ENCODE measurements around the gene MAMLD1.

The MAMLD1 gene, protein sequence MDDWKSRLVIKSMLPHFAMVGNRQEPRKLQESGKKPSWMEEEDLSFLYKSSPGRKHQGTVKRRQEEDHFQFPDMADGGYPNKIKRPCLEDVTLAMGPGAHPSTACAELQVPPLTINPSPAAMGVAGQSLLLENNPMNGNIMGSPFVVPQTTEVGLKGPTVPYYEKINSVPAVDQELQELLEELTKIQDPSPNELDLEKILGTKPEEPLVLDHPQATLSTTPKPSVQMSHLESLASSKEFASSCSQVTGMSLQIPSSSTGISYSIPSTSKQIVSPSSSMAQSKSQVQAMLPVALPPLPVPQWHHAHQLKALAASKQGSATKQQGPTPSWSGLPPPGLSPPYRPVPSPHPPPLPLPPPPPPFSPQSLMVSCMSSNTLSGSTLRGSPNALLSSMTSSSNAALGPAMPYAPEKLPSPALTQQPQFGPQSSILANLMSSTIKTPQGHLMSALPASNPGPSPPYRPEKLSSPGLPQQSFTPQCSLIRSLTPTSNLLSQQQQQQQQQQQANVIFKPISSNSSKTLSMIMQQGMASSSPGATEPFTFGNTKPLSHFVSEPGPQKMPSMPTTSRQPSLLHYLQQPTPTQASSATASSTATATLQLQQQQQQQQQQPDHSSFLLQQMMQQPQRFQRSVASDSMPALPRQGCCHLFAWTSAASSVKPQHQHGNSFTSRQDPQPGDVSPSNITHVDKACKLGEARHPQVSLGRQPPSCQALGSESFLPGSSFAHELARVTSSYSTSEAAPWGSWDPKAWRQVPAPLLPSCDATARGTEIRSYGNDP

GRCh38 chrX:150362599-150363481 lies at the start of gene MAMLD1:
Gene MAMLD1, plus strand, starts transcription at chrX:150363317. Its CDS starts 82,200 bp downstream, at chrX:150445517.
- H3K4me2 ChIP-seq (ENCODE audit: low read depth, low read length, poor library complexity, severe bottlenecking), result peak within 1 kb of the TSS; percentile 24

DNA sequence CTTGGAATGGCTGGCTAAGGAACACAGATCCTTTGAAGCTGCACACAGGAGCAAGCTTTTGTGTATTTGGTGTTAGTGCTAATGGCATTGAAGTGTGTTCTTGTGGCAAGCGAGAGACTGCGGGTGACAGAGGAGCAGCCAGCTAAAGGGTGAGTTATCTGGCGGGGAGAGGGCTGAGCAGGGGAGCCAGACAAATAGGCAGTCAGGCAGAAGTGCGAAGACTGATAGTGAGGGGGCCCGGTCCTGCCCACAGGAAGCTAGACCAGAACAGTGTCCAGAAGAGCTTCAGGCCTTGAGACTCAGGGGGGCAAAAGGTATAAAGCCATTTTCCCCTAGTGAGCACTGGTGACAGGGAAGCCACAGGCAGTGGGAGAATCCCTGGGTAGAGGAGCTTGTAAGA lies 49.6 kb upstream of the MAMLD1 start:
- Histone ChIP-seq H3K27me3 (ENCODE audit: low read length) (no peaks in the 10 kb centered on the region), H3K79me2 (ENCODE audit: insufficient read depth, low read length) (no peaks in the 10 kb centered on the region), H3K27ac (ENCODE audit: low read depth, low read length) (no peak overlapping the region), H4K20me1 (ENCODE audit: low read depth, low read length) (no peaks in the 10 kb centered on the region), H3K4me3 (ENCODE audit: insufficient read depth, low read length, poor library complexity, severe bottlenecking) (no peak overlapping the region), H3F3A (ENCODE audit: insufficient read depth) (no peaks in the 10 kb centered on the region), H3K9me3 (ENCODE audit: insufficient read depth, low read length) (no peaks in the 10 kb centered on the region), H3K9me2 (replicated peaks; ENCODE audit: insufficient read depth, low read length) (no peaks in the 10 kb centered on the region), H3K4me2 (ENCODE audit: low read depth, low read length, poor library complexity, severe bottlenecking) (no peak overlapping the region), H2AFZ (ENCODE audit: low read depth, low read length, severe bottlenecking) (no peak overlapping the region), H3K36me3 (ENCODE audit: low read length) (no peaks in the 10 kb centered on the region), H3K9ac (ENCODE audit: low read length) (no peak overlapping the region)
- TF ChIP-seq EZH2phosphoT487 (conservative IDR thresholded peaks at IDR 0.05; ENCODE audit: low read length), result no peak
- TF ChIP-seq CTCF (IDR thresholded peaks at IDR 0.05; ENCODE audit: insufficient read depth, low read length, poor library complexity, severe bottlenecking), result no peak

More at GRCh38 chrX:150362599-150363481, at the start of gene MAMLD1:
- Histone ChIP-seq H3K9me2 (replicated peaks; ENCODE audit: insufficient read depth, low read length) (no peaks in the 10 kb centered on the region), H4K20me1 (ENCODE audit: low read depth, low read length) (no peaks in the 10 kb centered on the region), H3F3A (ENCODE audit: insufficient read depth) (no peaks in the 10 kb centered on the region), H3K9ac (ENCODE audit: low read length) (no peak within 1 kb of the TSS), H3K4me3 (ENCODE audit: insufficient read depth, low read length, poor library complexity, severe bottlenecking) (no peak within 1 kb of the TSS), H2AFZ (ENCODE audit: low read depth, low read length, severe bottlenecking) (no peak within 1 kb of the TSS), H3K27ac (ENCODE audit: low read depth, low read length) (no peak within 1 kb of the TSS), H3K27me3 (ENCODE audit: low read length) (no peaks in the 10 kb centered on the region), H3K79me2 (ENCODE audit: insufficient read depth, low read length) (no peaks in the 10 kb centered on the region), H3K36me3 (ENCODE audit: low read length) (no peaks in the 10 kb centered on the region), H3K9me3 (ENCODE audit: insufficient read depth, low read length) (no peaks in the 10 kb centered on the region)
- no peak for TF ChIP-seq CTCF (IDR thresholded peaks at IDR 0.05; ENCODE audit: insufficient read depth, low read length, poor library complexity, severe bottlenecking)
- TF ChIP-seq EZH2phosphoT487 (conservative IDR thresholded peaks at IDR 0.05; ENCODE audit: low read length), result no peak

DNA sequence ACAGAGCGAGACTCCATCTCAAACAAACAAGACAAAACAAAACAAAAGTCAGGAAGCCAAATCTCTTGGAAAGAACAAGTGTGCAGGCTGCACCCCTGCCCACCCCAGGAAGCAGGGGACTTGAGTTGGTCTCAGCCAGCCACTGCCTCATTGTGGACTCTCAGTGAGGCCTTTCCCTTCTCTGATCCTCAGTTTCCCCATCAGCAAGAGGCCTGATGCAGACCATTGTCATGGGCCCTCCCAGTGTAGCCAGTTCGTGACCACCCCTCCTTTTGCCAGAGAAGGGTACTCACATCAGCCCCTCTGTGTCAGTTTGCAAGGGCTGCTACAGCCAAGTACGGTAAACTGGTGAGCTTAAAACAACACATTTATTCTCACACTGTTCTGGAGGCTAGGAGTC lies 48.9 kb upstream of the MAMLD1 start:
- H3K36me3 ChIP-seq (ENCODE audit: low read length), result no peaks in the 10 kb centered on the region
- no peaks in the 10 kb centered on the region for H4K20me1 ChIP-seq (ENCODE audit: low read depth, low read length)
- TF ChIP-seq CTCF (IDR thresholded peaks at IDR 0.05; ENCODE audit: insufficient read depth, low read length, poor library complexity, severe bottlenecking), result no peak
- no peak for TF ChIP-seq EZH2phosphoT487 (conservative IDR thresholded peaks at IDR 0.05; ENCODE audit: low read length)
- no peaks in the 10 kb centered on the region for H3K9me2 ChIP-seq (replicated peaks; ENCODE audit: insufficient read depth, low read length)
- H2AFZ ChIP-seq (ENCODE audit: low read depth, low read length, severe bottlenecking), result no peak overlapping the region
- H3K27me3 ChIP-seq (ENCODE audit: low read length), result no peaks in the 10 kb centered on the region
- H3K27ac ChIP-seq (ENCODE audit: low read depth, low read length), result no peak overlapping the region
- no peaks in the 10 kb centered on the region for H3K79me2 ChIP-seq (ENCODE audit: insufficient read depth, low read length)
- no peak overlapping the region for H3K9ac ChIP-seq (ENCODE audit: low read length)
- H3K4me3 ChIP-seq (ENCODE audit: insufficient read depth, low read length, poor library complexity, severe bottlenecking), result no peak overlapping the region
- no peak overlapping the region for H3K4me2 ChIP-seq (ENCODE audit: low read depth, low read length, poor library complexity, severe bottlenecking)
- no peaks in the 10 kb centered on the region for H3K9me3 ChIP-seq (ENCODE audit: insufficient read depth, low read length)
- H3F3A ChIP-seq (ENCODE audit: insufficient read depth), result no peaks in the 10 kb centered on the region

Measured in SU-DHL-6 (cell line).